SK-N-MC (cell line): ENCODE data around the gene ZNF654.

Experiments used
- DNase-seq: peaks from one replicate; pipeline ENCODE4 v3.0.0-alpha.2; 2011; ENCODE audit warnings: low read depth, low spot score
- H3K27ac ChIP-seq: fragments of 200-600 bp; sonication (generic); 2 replicates; pipeline ENCODE4 v1.5.1; 2016; ENCODE audit warnings: mixed run types
- H3K36me3 ChIP-seq: fragments of 200-600 bp; sonication (generic); 2 replicates; pipeline ENCODE4 v1.6.1; 2017; ENCODE audit warnings: antibody characterized with exemption, low read length, mixed read lengths; ENCODE audit not compliant: insufficient read depth
- H3K4me3 ChIP-seq: fragments of 200-600 bp; sonication (generic); 2 replicates; pipeline ENCODE4 v1.5.1; 2016
- H3K9ac ChIP-seq: fragments of 200-600 bp; sonication (generic); 2 replicates; pipeline ENCODE4 v1.8.0; 2017; ENCODE audit warnings: mixed run types, mixed read lengths; ENCODE audit not compliant: insufficient read length
- H3K9me3 ChIP-seq: fragments of 200-600 bp; sonication (generic); 2 replicates; pipeline ENCODE4 v1.6.1; 2017; ENCODE audit warnings: low read depth, mild to moderate bottlenecking, antibody characterized with exemption, low read length, moderate library complexity, mixed read lengths
- EZH2 ChIP-seq: fragments of 200-600 bp; sonication (generic); IDR thresholded peaks from one replicate; pipeline ENCODE4 v1.6.1; 2017; ENCODE audit warnings: antibody characterized with exemption
- FOXP2 ChIP-seq: optimal IDR thresholded peaks from 2 replicates; pipeline ENCODE3; 2011; ENCODE audit warnings: mild to moderate bottlenecking, moderate library complexity; ENCODE audit not compliant: insufficient read depth; ENCODE audit errors: extremely low read length, control extremely low read depth
- POLR2AphosphoS5 ChIP-seq: IDR thresholded peaks from 2 replicates; pipeline ENCODE4 v1.6.1; 2012; ENCODE audit warnings: mild to moderate bottlenecking, low read depth, low read length, borderline replicate concordance

The ZNF654 gene

GRCh38 chr3:88142094-88142624, 83.1 kb downstream of the ZNF654 start:
- H3K4me3 ChIP-seq, result peak overlapping the region; percentile 6
- DNase-seq, result no peak
- H3K9me3 ChIP-seq, result no peaks in the 10 kb centered on the region
- H3K36me3 ChIP-seq, result peaks cover 40% of the 10 kb centered on the region
- no peak overlapping the region for H3K9ac ChIP-seq
- H3K27ac ChIP-seq, result peak overlapping the region; percentile 48
- TF ChIP-seq POLR2AphosphoS5 (no peak), FOXP2 (no peak), EZH2 (no peak)

DNA sequence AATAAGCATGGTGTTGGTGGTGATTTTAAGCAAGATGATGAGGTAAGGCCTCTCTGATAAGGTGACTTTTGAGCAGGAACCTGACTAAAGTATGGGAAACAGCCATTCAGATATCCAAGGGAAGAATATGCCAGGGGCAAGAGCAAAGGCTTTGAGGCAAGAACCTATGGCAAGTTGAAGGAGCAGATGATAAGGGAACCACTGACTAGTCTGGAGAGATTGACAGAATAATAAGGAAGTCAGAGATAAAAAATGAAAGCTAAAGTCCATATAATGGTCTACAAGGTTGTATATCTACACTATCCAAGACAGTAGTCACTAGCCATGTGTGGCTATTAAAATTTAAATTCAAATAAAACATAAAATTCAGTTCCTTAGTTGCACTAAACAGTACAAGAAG, 88.2 kb downstream of the ZNF654 start:
- Histone ChIP-seq H3K4me3 (no peak overlapping the region), H3K9me3 (no peaks in the 10 kb centered on the region), H3K36me3 (no peaks in the 10 kb centered on the region), H3K27ac (no peak overlapping the region), H3K9ac (no peak overlapping the region)
- no peak for TF ChIP-seq EZH2
- no peak for TF ChIP-seq POLR2AphosphoS5
- no peak for TF ChIP-seq FOXP2
- DNase-seq, result no peak

- H3K9me3 ChIP-seq, result no peaks in the 10 kb centered on the region
- TF ChIP-seq POLR2AphosphoS5 (no peak), EZH2 (no peak), FOXP2 (no peak)
- peak overlapping the region; percentile 90 for H3K9ac ChIP-seq
- H3K27ac ChIP-seq, result peak overlapping the region; percentile 91; the same call in 1 of the 2 replicates
- H3K4me3 ChIP-seq, result peak overlapping the region; percentile 99
- H3K36me3 ChIP-seq, result peaks cover 8% of the 10 kb centered on the region
- no peak for DNase-seq
Measured at GRCh38 chr3:88148651-88149050, 89.6 kb downstream of the ZNF654 start.

- no peak for TF ChIP-seq FOXP2
- TF ChIP-seq POLR2AphosphoS5, result no peak
- TF ChIP-seq EZH2, result no peak
- peak overlapping the region; percentile 99 for H3K4me3 ChIP-seq
- H3K9me3 ChIP-seq, result no peaks in the 10 kb centered on the region
- peak; percentile 24 for DNase-seq
- H3K9ac ChIP-seq, result peak overlapping the region; percentile 90
- peak overlapping the region; percentile 91 for H3K27ac ChIP-seq
- H3K36me3 ChIP-seq, result peaks cover 12% of the 10 kb centered on the region
Measured at GRCh38 chr3:88149101-88149508, 90.0 kb downstream of the ZNF654 start.

DNA sequence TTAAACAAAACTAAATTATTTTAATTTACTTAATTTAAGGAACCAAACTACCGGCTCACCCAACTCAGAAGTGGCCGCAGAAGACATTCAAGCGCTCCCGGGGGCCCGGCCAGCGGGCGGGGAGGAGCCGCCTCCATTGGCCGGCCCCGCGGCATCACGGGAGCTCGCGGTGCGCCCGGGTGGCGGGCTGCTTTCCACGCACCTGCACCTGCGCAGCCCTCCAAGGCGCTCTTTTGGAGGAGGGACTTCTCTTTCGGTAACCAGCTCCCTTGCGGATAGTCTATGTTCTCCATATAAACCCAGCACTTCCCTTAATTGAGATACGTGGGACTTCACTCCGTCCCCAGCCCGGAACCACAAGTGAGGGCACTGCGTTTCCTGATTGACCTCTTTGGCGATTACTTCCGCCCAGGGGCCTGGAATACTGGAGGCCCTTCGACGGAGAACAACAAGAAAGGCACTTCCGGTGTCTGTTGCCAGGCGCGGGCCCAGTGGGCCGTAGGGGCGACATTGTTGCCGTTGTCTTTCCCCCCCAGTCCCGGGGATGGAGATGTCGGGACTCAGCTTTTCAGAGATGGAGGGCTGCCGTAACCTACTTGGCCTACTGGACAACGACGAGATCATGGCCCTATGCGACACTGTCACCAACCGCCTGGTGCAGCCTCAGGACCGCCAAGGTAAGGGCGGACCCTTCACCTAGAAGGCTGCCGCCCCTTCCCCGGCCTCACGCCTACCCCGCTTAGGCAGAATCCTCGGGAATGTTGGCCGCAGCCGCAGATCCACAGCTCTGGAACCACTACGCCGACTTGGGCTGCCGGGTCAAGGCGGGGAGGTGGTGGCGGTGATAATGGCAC, 90.7 kb downstream of the ZNF654 start, which contains the start of gene C3orf38:
TSS of gene C3orf38 (plus strand) at position 451 of the 854 bp plus-strand sequence. CDS start at position 545, 94 bp downstream.
- Histone ChIP-seq H3K36me3 (peaks cover 18% of the 10 kb centered on the region), H3K9me3 (no peaks in the 10 kb centered on the region), H3K4me3 (peak within 1 kb of the TSS; percentile 99), H3K9ac (peak within 1 kb of the TSS; percentile 90), H3K27ac (peak within 1 kb of the TSS; percentile 91)
- TF ChIP-seq EZH2 (no peak), POLR2AphosphoS5 (peak; percentile 80)
- peak; percentile 60 for DNase-seq

GRCh38 chr3:88150371-88150770, 91.3 kb downstream of the ZNF654 start:
- peak overlapping the region; percentile 91; the same call in 1 of the 2 replicates for H3K27ac ChIP-seq
- H3K9me3 ChIP-seq, result no peaks in the 10 kb centered on the region
- TF ChIP-seq POLR2AphosphoS5, result no peak
- no peak for TF ChIP-seq EZH2
- TF ChIP-seq FOXP2, result no peak

DNA sequence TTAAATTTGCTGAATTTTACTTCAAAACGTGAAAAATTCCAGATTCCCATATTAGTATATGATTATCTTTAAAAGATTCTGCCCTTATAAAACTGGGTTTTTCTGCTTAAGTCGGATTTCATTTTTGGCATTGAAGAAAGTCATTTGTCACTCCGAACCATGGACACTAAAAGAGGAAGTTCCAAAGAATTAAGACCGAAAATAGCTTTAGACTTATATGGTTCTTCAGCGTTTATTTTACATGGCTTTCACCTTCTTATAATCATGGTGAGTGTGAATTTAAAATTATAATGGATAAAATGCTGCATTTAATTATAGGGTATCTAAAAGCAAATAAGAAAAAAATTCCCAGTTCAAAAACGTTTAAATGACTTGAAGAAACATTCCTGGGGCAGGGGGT, 91.8 kb downstream of the ZNF654 start:
- H3K9me3 ChIP-seq, result no peaks in the 10 kb centered on the region
- TF ChIP-seq EZH2 (no peak), POLR2AphosphoS5 (no peak), FOXP2 (no peak)
- peak overlapping the region; percentile 44; the same call in 1 of the 2 replicates for H3K27ac ChIP-seq
- peak overlapping the region; percentile 99 for H3K4me3 ChIP-seq
- peaks cover 28% of the 10 kb centered on the region for H3K36me3 ChIP-seq
- peak overlapping the region; percentile 90 for H3K9ac ChIP-seq
- no peak for DNase-seq

More at GRCh38 chr3:88150371-88150770, 91.3 kb downstream of the ZNF654 start:
- peaks cover 23% of the 10 kb centered on the region for H3K36me3 ChIP-seq
- DNase-seq, result no peak
- H3K4me3 ChIP-seq, result peak overlapping the region; percentile 99
- H3K9ac ChIP-seq, result peak overlapping the region; percentile 90

DNA sequence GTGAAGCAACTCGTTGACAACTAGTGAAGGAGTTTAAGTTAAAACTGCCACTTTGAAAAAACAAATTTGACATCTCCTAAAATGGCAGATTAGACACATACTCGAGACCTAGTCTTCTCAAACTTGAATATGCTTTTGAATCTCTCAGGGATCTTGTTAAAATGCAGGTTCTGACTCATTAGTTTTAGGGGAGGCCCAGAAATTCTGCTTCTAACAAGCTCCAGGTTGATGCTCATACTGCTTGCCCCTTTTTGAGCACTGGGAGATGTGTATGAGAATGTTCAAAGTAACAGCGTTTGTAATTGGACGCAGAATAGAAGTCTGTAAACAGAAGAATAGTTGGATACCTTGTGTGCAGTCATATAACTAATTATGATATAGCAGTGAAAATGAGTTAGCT, 92.3 kb downstream of the ZNF654 start:
- no peak for DNase-seq
- Histone ChIP-seq H3K36me3 (peaks cover 33% of the 10 kb centered on the region), H3K9ac (peak overlapping the region; percentile 49), H3K27ac (no peak overlapping the region), H3K4me3 (peak overlapping the region; percentile 99), H3K9me3 (no peaks in the 10 kb centered on the region)
- TF ChIP-seq POLR2AphosphoS5 (no peak), EZH2 (no peak), FOXP2 (no peak)

DNA sequence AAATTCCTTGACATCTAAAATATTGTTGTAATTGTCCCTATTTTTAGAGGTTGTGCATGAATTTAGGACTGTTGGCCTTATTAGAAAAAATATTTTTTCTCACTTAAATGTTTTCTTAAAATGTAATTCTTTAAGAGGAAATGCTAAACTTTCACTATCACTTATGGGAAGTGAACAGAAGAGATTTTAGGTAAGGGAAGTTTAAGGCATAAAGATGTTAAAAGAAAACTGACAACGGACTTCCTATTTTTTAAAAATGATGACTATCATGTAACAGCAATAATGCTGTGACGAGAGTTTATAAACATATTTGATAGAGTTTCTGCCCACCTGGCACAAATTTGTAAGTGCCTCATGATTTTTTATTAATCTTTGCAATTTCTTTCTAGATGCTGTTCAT, 93.8 kb downstream of the ZNF654 start:
- no peak overlapping the region for H3K9ac ChIP-seq
- peaks cover 48% of the 10 kb centered on the region for H3K36me3 ChIP-seq
- H3K9me3 ChIP-seq, result no peaks in the 10 kb centered on the region
- H3K4me3 ChIP-seq, result no peak overlapping the region
- TF ChIP-seq EZH2 (no peak), FOXP2 (no peak), POLR2AphosphoS5 (no peak)
- H3K27ac ChIP-seq, result 0 out of 2 replicates have a peak overlapping the region, but pooled peaks have one; percentile 19
- no peak for DNase-seq
